Naive B cell (primary cell): ENCODE measurements around the gene SSH2. TPM values are rescaled to one million over a fixed set of nuclear protein-coding genes. Genes with fewer than 3 reads are reported as not detected.
A peak's percentile ranks its signal among the peaks of the same experiment; 100 is the strongest.
"Not testable (repeated sequence)": the region's sequence is repeated elsewhere in the genome, so short reads cannot be mapped to it uniquely, and the experiment has no call there.

ENCODE experiments used
- ATAC-seq, 2 donors: fragments of 150-1000 bp; cut with Tn5 transposase; 2 replicates each; pipeline ENCODE4 v1.10.0; 2021; ENCODE audit warnings: low read depth in 2 of 2, mild to moderate bottlenecking in 2 of 2, moderate library complexity in 2 of 2
- DNase-seq: peaks from one replicate; pipeline ENCODE4 v3.0.0; 2022
- H3K27ac Mint-ChIP-seq, 6 donors: one replicate each; pipeline ENCODE4 v1.8.0; 2020 to 2022; ENCODE audit warnings: mild to moderate bottlenecking in 6 of 6, mixed read lengths in 6 of 6, moderate library complexity in 5 of 6, inconsistent platforms in 2 of 6
- H3K27me3 Mint-ChIP-seq, 3 donors: one replicate each; pipeline ENCODE4 v1.8.0; 2021 to 2022; ENCODE audit warnings: mixed read lengths in 3 of 3, mild to moderate bottlenecking in 1 of 3
- H3K36me3 Mint-ChIP-seq, 2 donors: one replicate each; pipeline ENCODE4 v1.8.0; 2020 to 2022; ENCODE audit warnings: mixed read lengths in 2 of 2, inconsistent platforms in 1 of 2, mild to moderate bottlenecking in 1 of 2
- H3K4me1 Mint-ChIP-seq, 3 donors: one replicate each; pipeline ENCODE4 v1.8.0; 2020 to 2022; ENCODE audit warnings: mixed read lengths in 3 of 3, inconsistent platforms in 1 of 3, mild to moderate bottlenecking in 1 of 3, moderate library complexity in 1 of 3
- H3K4me3 Mint-ChIP-seq, 8 donors: one replicate each; pipeline ENCODE4 v1.8.0; 2020 to 2022; ENCODE audit warnings: mild to moderate bottlenecking in 8 of 8, mixed read lengths in 8 of 8, moderate library complexity in 8 of 8, inconsistent platforms in 2 of 8
- H3K9me3 Mint-ChIP-seq, 7 donors: one replicate each; pipeline ENCODE4 v1.8.0; 2020 to 2022; ENCODE audit warnings: mixed read lengths in 7 of 7, mild to moderate bottlenecking in 5 of 7, inconsistent platforms in 2 of 7, moderate library complexity in 1 of 7
- polyA plus RNA-seq, 6 donors: library from polyadenylated mRNA; unstranded; fragments of 300-500 nt; fragmentation: Illumina TruSeq; gene quantifications; one replicate each; pipeline ENCODE4 v1.2.3, GENCODE V29; 2021; ENCODE audit warnings: low read depth in 6 of 6

Gene SSH2, protein sequence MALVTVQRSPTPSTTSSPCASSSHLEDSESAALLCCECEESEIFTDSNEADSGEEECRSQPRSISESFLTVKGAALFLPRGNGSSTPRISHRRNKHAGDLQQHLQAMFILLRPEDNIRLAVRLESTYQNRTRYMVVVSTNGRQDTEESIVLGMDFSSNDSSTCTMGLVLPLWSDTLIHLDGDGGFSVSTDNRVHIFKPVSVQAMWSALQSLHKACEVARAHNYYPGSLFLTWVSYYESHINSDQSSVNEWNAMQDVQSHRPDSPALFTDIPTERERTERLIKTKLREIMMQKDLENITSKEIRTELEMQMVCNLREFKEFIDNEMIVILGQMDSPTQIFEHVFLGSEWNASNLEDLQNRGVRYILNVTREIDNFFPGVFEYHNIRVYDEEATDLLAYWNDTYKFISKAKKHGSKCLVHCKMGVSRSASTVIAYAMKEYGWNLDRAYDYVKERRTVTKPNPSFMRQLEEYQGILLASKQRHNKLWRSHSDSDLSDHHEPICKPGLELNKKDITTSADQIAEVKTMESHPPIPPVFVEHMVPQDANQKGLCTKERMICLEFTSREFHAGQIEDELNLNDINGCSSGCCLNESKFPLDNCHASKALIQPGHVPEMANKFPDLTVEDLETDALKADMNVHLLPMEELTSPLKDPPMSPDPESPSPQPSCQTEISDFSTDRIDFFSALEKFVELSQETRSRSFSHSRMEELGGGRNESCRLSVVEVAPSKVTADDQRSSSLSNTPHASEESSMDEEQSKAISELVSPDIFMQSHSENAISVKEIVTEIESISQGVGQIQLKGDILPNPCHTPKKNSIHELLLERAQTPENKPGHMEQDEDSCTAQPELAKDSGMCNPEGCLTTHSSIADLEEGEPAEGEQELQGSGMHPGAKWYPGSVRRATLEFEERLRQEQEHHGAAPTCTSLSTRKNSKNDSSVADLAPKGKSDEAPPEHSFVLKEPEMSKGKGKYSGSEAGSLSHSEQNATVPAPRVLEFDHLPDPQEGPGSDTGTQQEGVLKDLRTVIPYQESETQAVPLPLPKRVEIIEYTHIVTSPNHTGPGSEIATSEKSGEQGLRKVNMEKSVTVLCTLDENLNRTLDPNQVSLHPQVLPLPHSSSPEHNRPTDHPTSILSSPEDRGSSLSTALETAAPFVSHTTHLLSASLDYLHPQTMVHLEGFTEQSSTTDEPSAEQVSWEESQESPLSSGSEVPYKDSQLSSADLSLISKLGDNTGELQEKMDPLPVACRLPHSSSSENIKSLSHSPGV (N-terminal part only)
- 10 to 100 TPM; 46.3 to 96.7 (median 65.5) TPM for polyA plus RNA-seq

DNA sequence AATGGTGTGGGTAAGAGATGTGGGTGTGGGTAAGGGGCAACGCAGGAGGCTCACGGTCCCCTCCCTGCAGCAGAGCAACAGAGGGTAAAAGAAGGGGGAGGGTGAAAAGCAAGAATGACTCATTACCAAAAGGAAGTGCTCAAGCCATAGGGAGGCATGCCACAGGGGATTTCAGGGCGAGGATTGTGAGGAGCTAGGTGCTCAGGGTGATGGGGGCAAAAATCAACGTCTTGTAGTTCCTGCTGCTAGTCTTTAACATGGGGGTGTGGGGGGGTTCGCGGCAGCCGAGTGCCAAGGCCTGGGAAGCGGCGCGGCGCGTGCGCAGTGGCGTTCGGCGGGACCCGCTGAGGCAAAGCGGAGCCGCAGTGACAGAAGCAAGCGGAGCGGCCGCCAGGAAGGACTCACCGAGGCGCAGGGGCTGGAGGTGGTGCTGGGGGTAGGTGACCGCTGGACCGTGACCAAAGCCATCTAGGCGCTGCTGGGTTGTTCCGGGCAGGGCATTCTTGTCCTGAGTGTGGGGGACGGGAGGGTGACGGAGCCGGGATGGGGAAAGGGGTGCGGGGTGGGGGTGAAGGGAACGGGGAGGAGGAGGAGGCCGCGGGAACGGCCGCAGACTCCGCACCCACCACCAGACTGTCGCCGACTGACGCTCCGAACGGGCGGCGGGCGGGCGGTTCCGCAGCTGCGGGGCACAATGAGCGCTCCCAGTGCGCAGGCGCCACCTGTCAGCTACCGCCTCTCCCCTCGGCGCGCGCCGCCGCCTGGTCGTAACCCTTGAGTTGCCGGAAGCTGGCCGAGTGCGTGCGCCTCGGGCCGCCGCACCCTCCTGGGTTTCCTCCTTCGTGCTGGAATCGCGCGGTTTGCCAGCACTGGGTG is at the start of gene SSH2:
TSS of gene SSH2 (minus strand) at position 696 of the 876 bp plus-strand sequence. CDS start at position 468, 228 bp downstream.
- H3K9me3 Mint-ChIP-seq = no peaks in the 10 kb centered on the region
- DNase-seq (peak; percentile 89), ATAC-seq (peak; percentile 65)
- H3K36me3 Mint-ChIP-seq = peaks cover 0 to 4% of the 10 kb centered on the region in 2 donors
- H3K4me1 Mint-ChIP-seq = peaks cover 25 to 42% (median 32%) of the 10 kb centered on the region in 3 donors
- H3K27ac Mint-ChIP-seq = peak within 1 kb of the TSS in 2 of 6 donors; percentile 88 to 99
- H3K4me3 Mint-ChIP-seq = no peak within 1 kb of the TSS
- no peaks in the 10 kb centered on the region for H3K27me3 Mint-ChIP-seq

DNA sequence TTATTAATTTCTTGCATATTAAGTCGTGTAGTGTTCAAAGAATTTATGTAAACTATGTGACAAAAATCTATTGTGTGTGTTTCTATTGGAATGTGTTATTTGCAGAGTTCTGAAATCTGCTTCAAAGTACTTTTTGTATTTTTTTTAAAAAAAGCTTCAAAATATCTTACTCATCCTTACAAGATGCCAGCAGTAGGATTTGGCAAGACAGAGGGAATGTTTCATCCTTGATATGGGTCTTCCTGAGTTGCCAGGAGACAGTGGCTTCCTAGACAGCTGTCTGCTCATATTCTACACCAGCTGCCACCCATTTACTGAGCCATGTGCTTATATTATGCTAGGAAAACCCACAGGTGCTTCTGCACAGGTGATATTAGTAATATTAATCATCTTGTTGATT is 47.8 kb upstream of the SSH2 start:
- no peak for DNase-seq
- Mint-ChIP-seq H3K27ac (no peak overlapping the region), H3K36me3 (no peaks in the 10 kb centered on the region), H3K4me1 (peaks cover 0 to 3% (median 0%) of the 10 kb centered on the region in 3 donors), H3K9me3 (no peaks in the 10 kb centered on the region), H3K27me3 (no peaks in the 10 kb centered on the region), H3K4me3 (no peak overlapping the region)
- ATAC-seq = no peak

DNA sequence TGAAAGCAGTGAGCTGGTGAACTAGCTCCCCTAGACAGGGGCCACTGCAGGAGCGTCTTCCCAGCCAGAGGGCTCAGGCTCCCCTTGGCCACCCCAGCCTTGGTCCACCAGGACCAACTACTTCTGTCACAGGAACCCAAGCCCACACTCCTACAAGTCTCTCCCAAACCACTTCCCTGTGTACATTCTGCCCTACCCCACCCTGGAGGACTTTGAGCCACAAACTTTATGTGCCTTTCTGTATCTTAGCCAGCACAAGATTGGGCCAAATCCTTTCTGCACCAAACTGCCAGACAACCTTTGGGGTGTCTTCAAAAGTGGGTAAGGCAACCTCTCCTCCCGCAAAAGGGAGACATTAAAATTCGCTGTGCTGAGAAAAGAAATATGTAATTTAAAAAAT is 43.0 kb upstream of the SSH2 start:
- Mint-ChIP-seq H3K36me3 (no peaks in the 10 kb centered on the region), H3K27ac (peak overlapping the region in 1 of 6 donors; percentile 10), H3K27me3 (no peaks in the 10 kb centered on the region), H3K9me3 (no peaks in the 10 kb centered on the region), H3K4me1 (peaks cover 0 to 6% (median 0%) of the 10 kb centered on the region in 3 donors), H3K4me3 (no peak overlapping the region)
- ATAC-seq (no peak), DNase-seq (no peak)

DNA sequence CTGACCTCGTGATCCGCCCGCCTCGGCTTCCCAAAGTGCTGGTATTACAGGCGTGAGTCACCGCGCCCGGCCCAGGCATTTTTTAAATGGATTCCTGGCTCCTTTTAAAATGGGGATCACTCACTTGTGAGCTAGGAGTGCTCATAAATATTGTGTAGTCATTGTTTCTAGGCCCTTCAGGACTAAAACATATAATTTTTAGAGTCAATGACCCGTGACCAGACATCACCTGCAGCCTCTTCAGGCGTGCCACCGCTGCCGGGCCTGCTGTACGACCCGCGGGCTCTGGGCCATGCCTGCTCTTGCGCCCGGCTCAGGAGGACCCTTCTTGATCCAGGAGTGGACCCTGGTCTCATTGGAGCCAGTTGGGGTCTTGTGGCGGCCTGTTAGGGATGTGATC is 42.2 kb upstream of the SSH2 start:
- H3K4me1 Mint-ChIP-seq = peaks cover 0 to 6% (median 0%) of the 10 kb centered on the region in 3 donors
- H3K27ac Mint-ChIP-seq = no peak overlapping the region
- no peaks in the 10 kb centered on the region for H3K9me3 Mint-ChIP-seq
- no peak overlapping the region for H3K4me3 Mint-ChIP-seq
- H3K36me3 Mint-ChIP-seq = no peaks in the 10 kb centered on the region
- DNase-seq (no peak), ATAC-seq (no peak)
- no peaks in the 10 kb centered on the region for H3K27me3 Mint-ChIP-seq

DNA sequence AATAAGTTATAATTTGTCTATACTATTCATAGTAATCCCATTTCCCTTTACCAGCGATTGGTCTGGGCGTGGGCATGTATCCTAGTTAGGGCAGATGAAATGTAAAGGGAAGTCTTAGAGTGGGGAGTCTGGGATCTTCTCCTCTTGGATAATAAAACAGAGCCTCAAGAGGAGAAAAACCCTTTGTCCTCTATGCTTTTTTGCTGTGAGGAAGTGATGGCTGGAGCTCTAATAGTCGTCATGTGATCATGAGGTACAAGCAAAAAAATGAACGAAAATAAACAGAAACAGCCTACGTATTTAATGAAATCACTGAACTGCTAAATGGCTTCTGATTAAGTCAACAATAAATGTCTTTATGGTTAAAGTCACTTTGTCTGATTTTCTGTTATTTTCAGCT is 38.2 kb upstream of the SSH2 start:
- H3K27ac Mint-ChIP-seq = no peak overlapping the region
- H3K9me3 Mint-ChIP-seq = peaks cover 0 to 10% (median 0%) of the 10 kb centered on the region in 7 donors
- H3K4me3 Mint-ChIP-seq = no peak overlapping the region
- no peak for ATAC-seq
- peaks cover 0 to 6% (median 0%) of the 10 kb centered on the region in 3 donors for H3K4me1 Mint-ChIP-seq
- H3K36me3 Mint-ChIP-seq = peaks cover 0 to 12% of the 10 kb centered on the region in 2 donors
- DNase-seq = no peak
- no peaks in the 10 kb centered on the region for H3K27me3 Mint-ChIP-seq

DNA sequence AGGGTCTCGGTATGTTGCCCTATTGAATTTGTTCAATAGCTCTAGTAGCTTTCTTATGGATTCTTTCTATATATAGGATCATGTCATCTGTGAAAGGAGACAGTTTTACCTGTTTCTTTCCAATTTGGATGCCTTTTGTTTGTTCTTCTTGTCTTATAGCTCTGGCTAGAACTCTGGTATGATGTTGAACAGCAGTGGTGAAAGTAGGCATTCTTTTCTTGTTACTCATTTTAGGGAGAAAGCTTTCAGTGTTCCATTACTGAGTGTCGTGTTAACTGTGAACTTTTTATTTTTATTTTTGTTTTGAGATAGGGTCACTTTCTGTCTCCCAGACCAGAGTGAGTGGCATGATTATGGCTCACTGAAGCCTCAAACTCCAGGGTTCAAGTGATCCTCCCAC is 32.6 kb upstream of the SSH2 start:
- Mint-ChIP-seq H3K27me3 (no peaks in the 10 kb centered on the region), H3K4me1 (no peaks in the 10 kb centered on the region), H3K9me3 (peaks cover 0 to 10% (median 4%) of the 10 kb centered on the region in 7 donors), H3K4me3 (no peak overlapping the region), H3K27ac (peak overlapping the region in 1 of 6 donors; percentile 57), H3K36me3 (peaks cover 5 to 12% of the 10 kb centered on the region in 2 donors)
- DNase-seq (no peak), ATAC-seq (no peak)

DNA sequence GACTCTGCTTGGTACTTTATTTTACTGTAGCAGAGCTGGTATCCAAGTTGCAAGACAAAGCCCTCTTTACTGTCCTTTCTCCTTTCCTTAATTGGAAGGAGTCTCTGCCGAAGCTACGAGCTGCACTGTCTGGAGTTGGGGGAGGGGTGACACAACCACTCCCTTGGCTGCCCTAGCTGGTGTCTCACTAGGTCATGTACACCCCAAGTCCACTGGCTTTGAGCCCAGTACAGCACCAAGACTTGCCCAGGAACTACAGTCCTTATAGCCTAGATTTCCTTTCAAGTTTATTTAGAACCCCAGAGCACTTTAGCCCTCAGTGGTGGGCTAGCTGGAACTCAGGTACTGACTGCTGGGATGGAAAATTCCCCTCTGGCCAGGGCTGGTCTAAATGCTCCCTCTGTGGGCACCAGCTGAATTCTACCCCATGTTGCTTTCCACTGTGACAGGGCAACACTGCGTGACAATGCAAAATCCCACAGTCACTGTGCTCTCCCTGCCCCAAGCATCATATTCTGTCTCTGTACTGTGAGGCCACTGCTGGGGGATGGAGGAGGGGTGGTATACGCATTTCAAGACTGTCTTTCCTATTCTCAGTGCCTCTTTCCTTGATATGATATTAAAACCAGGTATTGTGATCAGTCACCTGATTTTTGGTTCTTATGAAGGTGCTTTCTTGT is 29.8 kb upstream of the SSH2 start:
- H3K27me3 Mint-ChIP-seq = no peaks in the 10 kb centered on the region
- peaks cover 13 to 20% of the 10 kb centered on the region in 2 donors for H3K36me3 Mint-ChIP-seq
- H3K4me3 Mint-ChIP-seq = no peak overlapping the region

DNA sequence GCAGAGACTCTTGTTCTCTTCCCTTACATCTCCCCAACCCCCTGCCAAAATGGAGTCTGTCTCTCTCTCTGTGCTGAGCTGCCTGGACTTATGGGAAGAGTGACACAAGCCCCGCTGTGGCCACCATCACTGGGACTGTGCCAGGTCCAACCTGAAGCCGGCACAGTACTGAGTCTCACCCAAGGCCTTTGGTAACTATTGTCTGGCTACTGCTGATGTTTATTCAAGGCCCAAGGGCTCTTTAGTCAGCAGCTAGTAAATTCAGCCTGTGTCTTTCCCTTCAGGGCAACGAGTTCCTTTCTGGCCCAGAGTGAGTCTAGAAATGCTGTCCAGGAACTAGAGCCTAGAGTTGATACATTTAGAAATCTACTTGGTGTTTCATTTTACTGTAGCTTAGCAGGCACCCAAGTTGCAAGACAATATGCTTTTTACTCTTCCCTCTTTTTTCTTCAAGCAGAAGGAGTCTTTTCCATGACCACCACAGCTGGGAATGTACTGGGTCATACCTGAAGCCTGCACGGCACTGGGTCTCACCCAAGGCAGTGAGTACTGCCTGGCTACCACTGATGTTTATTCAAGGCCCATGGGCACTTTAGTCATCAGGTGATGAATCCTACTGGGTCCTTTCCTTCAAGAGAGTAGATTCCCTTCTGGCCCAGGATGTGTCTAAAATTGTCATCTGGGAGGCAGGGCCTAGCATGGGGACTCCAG is 29.1 kb upstream of the SSH2 start:
- Mint-ChIP-seq H3K27ac (peak overlapping the region in 1 of 6 donors; percentile 49), H3K4me1 (no peaks in the 10 kb centered on the region), H3K36me3 (peaks cover 16 to 17% of the 10 kb centered on the region in 2 donors), H3K27me3 (no peaks in the 10 kb centered on the region), H3K4me3 (no peak overlapping the region), H3K9me3 (peaks cover 4 to 16% (median 14%) of the 10 kb centered on the region in 7 donors)
- ATAC-seq = no peak
- no peak for DNase-seq

More for the DNA sequence above, 29.8 kb upstream of the SSH2 start:
- DNase-seq = no peak
- no peaks in the 10 kb centered on the region for H3K4me1 Mint-ChIP-seq
- no peak for ATAC-seq
- no peak overlapping the region for H3K27ac Mint-ChIP-seq
- peaks cover 4 to 14% (median 11%) of the 10 kb centered on the region in 7 donors for H3K9me3 Mint-ChIP-seq

DNA sequence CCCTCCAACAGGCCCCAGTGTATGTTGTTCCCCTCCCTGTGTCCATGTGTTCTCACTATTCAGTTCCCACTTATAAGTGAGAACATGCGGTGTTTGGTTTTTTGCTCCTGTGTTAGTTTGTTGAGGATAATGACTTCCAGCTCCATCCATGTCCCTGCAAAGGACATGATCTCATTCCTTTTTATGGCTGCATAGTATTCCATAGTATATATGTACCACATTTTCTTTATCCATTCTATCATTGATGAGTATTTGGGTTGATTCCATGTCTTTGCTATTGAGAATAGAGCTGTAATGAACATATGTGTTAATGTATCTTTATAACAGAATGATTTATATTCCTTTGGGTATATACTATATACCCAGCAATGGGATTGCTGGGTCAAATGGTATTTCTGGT is 27.5 kb upstream of the SSH2 start:
- H3K27ac Mint-ChIP-seq, H3K27me3 Mint-ChIP-seq, DNase-seq, H3K4me3 Mint-ChIP-seq, H3K4me1 Mint-ChIP-seq, ATAC-seq: not testable (repeated sequence)
- Mint-ChIP-seq H3K36me3 (peaks cover 24 to 26% of the 10 kb centered on the region in 2 donors), H3K9me3 (peaks cover 8 to 29% (median 21%) of the 10 kb centered on the region in 7 donors)

DNA sequence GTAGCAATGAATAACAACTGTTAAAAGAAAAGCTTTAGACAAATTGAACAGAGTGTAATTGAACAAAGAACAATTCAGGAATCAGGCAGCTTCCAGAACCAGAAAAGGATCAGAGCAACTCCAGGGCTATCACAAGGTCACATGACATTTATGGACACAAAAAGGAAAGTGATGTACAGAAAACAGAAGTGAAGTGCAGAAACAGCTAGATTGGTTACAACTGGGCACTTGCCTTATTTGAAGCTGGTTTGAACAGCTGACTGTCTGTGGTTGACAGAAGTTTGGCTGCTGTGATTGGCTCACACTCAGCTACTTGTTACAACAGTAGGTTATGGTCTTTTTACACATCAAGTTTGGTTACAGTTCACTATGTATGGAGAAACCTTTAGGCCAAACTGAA is 26.2 kb upstream of the SSH2 start:
- H3K27me3 Mint-ChIP-seq = no peaks in the 10 kb centered on the region
- H3K4me3 Mint-ChIP-seq = no peak overlapping the region
- peaks cover 7 to 29% (median 23%) of the 10 kb centered on the region in 7 donors for H3K9me3 Mint-ChIP-seq
- ATAC-seq = no peak
- no peak for DNase-seq
- no peak overlapping the region for H3K27ac Mint-ChIP-seq
- peaks cover 24% of the 10 kb centered on the region in 2 donors for H3K36me3 Mint-ChIP-seq
- H3K4me1 Mint-ChIP-seq = no peaks in the 10 kb centered on the region

DNA sequence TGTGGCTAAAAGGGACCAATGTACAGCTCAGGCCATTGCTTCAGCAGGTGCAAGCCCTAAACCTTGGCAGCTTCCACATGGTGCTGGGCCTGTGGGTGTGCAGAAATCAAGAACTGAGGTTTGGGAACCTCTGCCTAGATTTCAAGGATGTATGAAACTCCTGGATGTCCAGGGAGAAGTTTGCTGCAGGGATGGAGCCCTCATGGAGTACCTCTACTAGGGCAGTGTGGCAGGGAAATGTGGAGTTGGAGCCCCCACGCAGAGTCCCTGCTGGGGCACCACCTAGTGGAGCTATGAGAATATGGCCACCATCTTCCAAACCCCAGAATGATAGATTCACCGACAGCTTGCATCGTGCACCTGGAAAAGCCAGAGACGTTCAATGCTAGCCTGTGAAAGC is 24.4 kb upstream of the SSH2 start:
- peaks cover 9 to 11% (median 11%) of the 10 kb centered on the region in 3 donors for H3K4me1 Mint-ChIP-seq
- DNase-seq (no peak), ATAC-seq (no peak)
- H3K4me3 Mint-ChIP-seq = no peak overlapping the region
- no peaks in the 10 kb centered on the region for H3K27me3 Mint-ChIP-seq
- H3K27ac Mint-ChIP-seq = peak overlapping the region in 1 of 6 donors; percentile 33
- peaks cover 24% of the 10 kb centered on the region in 2 donors for H3K36me3 Mint-ChIP-seq
- peaks cover 7 to 29% (median 23%) of the 10 kb centered on the region in 7 donors for H3K9me3 Mint-ChIP-seq
